ENCODE results near the gene C11orf16. TPM values are rescaled to one million over a fixed set of nuclear protein-coding genes. Genes with fewer than 3 reads are reported as not detected.

The C11orf16 gene
- total and polyA plus RNA-seq, 9 of the 15 experiments (the other 6 are each of a cell fraction or from before 2014, with no cell fraction given) = not detected

- TF ChIP-seq, protein P1, sequence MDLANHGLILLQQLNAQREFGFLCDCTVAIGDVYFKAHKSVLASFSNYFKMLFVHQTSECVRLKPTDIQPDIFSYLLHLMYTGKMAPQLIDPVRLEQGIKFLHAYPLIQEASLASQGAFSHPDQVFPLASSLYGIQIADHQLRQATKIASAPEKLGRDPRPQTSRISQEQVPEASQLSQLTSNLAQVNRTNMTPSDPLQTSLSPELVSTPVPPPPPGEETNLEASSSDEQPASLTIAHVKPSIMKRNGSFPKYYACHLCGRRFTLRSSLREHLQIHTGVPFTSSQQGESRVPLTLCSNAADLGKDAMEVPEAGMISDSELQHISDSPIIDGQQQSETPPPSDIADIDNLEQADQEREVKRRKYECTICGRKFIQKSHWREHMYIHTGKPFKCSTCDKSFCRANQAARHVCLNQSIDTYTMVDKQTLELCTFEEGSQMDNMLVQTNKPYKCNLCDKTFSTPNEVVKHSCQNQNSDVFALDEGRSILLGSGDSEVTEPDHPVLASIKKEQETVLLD (IDR thresholded peaks at IDR 0.05) = no peak
- TF ChIP-seq, protein P2, sequence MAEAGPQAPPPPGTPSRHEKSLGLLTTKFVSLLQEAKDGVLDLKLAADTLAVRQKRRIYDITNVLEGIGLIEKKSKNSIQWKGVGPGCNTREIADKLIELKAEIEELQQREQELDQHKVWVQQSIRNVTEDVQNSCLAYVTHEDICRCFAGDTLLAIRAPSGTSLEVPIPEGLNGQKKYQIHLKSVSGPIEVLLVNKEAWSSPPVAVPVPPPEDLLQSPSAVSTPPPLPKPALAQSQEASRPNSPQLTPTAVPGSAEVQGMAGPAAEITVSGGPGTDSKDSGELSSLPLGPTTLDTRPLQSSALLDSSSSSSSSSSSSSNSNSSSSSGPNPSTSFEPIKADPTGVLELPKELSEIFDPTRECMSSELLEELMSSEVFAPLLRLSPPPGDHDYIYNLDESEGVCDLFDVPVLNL (CRISPR knock-in tag; IDR thresholded peaks at IDR 0.05; ENCODE audit: low read depth) = no peak
- TF ChIP-seq, protein P3, sequence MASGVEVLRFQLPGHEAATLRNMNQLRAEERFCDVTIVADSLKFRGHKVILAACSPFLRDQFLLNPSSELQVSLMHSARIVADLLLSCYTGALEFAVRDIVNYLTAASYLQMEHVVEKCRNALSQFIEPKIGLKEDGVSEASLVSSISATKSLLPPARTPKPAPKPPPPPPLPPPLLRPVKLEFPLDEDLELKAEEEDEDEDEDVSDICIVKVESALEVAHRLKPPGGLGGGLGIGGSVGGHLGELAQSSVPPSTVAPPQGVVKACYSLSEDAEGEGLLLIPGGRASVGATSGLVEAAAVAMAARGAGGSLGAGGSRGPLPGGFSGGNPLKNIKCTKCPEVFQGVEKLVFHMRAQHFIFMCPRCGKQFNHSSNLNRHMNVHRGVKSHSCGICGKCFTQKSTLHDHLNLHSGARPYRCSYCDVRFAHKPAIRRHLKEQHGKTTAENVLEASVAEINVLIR (CRISPR knock-in tag; IDR thresholded peaks at IDR 0.05) = peak; percentile 91
- peak; percentile 80 for TF ChIP-seq SPI1 (IDR thresholded peaks at IDR 0.05; ENCODE audit: borderline replicate concordance, low read depth, low read length)
- TF ChIP-seq KHSRP (IDR thresholded peaks at IDR 0.05) = peak; percentile 65; the same call in 1 of the 2 replicates
- TF ChIP-seq KLF13 (tag; IDR thresholded peaks at IDR 0.05; ENCODE audit: borderline replicate concordance, low read depth) = peak; percentile 68; the same call in 1 of the 2 replicates
- no peak for TF ChIP-seq ZNF324 (CRISPR knock-in tag; IDR thresholded peaks at IDR 0.05)
- TF ChIP-seq TCF7L2 (IDR thresholded peaks at IDR 0.05; ENCODE audit: low read depth, low read length) = no peak
- TF ChIP-seq KDM4B (IDR thresholded peaks at IDR 0.05; ENCODE audit: borderline replicate concordance in 2 of 2, low read depth in 1 of 2) = peak in 1 of 2 experiments; percentile 76; a peak in 1 of 4 replicates
- peak; percentile 90 for TF ChIP-seq PCBP1 (IDR thresholded peaks at IDR 0.05; ENCODE audit: low read depth, low read length, poor library complexity, severe bottlenecking)
- TF ChIP-seq POLR2G (IDR thresholded peaks at IDR 0.05; ENCODE audit: low read depth, low read length) = peak; percentile 98
- no peak for TF ChIP-seq SMAD2 (IDR thresholded peaks at IDR 0.05; ENCODE audit: low read depth, low read length)
- TF ChIP-seq, protein P4, sequence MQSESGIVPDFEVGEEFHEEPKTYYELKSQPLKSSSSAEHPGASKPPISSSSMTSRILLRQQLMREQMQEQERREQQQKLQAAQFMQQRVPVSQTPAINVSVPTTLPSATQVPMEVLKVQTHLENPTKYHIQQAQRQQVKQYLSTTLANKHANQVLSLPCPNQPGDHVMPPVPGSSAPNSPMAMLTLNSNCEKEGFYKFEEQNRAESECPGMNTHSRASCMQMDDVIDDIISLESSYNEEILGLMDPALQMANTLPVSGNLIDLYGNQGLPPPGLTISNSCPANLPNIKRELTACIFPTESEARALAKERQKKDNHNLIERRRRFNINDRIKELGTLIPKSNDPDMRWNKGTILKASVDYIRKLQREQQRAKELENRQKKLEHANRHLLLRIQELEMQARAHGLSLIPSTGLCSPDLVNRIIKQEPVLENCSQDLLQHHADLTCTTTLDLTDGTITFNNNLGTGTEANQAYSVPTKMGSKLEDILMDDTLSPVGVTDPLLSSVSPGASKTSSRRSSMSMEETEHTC (IDR thresholded peaks at IDR 0.05) = peak; percentile 37; the same call in 1 of the 2 replicates
- TF ChIP-seq SMC3 (conservative IDR thresholded peaks at IDR 0.05; ENCODE audit: insufficient read depth, low read depth, low read length) = 0 out of 2 replicates have a peak, but pooled peaks have one; percentile 11
- TF ChIP-seq ERF (CRISPR knock-in tag; IDR thresholded peaks at IDR 0.05) = peak; percentile 35; the same call in 1 of the 2 replicates
- peak; percentile 98 for TF ChIP-seq GABPA (tag; conservative IDR thresholded peaks at IDR 0.05; ENCODE audit: low read depth)
- 0 out of 2 replicates have a peak, but pooled peaks have one; percentile 17 for TF ChIP-seq BHLHE40 (IDR thresholded peaks at IDR 0.05; ENCODE audit: low read length)
- TF ChIP-seq ELF4 (CRISPR knock-in tag; IDR thresholded peaks at IDR 0.05) = peak; percentile 80; the same call in 1 of the 2 replicates
- TF ChIP-seq ZNF175 (CRISPR knock-in tag; IDR thresholded peaks at IDR 0.05; ENCODE audit: low read depth) = peak; percentile 29; the same call in 1 of the 2 replicates
- TF ChIP-seq FOXJ3 (CRISPR knock-in tag; IDR thresholded peaks at IDR 0.05) = no peak
- no peak for TF ChIP-seq ZNF217 (CRISPR knock-in tag; IDR thresholded peaks at IDR 0.05)
Observed at GRCh38 chr11:8964324-8965320, 31.9 kb upstream of the C11orf16 start, which contains the start of gene TMEM9B (continued).

Data from K562 (cell line).